Stomach (tissue), 19 donors: ENCODE measurements around the gene LRRC70. TPM values are rescaled to one million over a fixed set of nuclear protein-coding genes. Genes with fewer than 3 reads are reported as not detected.

Source experiments
- DNase-seq, 2 donors: peaks; one replicate each; pipeline versions ENCODE4 v3.0.0 to v3.0.0-alpha.2; 2013 to 2019
- H3K27ac ChIP-seq, 5 donors: fragments of 200-600 bp in 4 of 5; sonication (generic) in 4 of 5; one replicate each; pipeline ENCODE4 v1.5.1; 2013 to 2019; ENCODE audit warnings: mild to moderate bottlenecking in 1 of 5, moderate library complexity in 1 of 5
- H3K27me3 ChIP-seq, 3 donors: fragments of 200-600 bp; sonication (generic); one replicate each; pipeline ENCODE4 v1.5.1; 2017 to 2019; ENCODE audit warnings: mixed run types in 1 of 3
- H3K36me3 ChIP-seq, 4 donors: fragments of 200-600 bp; sonication (generic); 1 replicate in 3 of 4; 2 replicates in 1 of 4; pipeline ENCODE4 v1.5.1; 2016 to 2019
- H3K4me1 ChIP-seq, 4 donors: fragments of 200-600 bp; sonication (generic); one replicate each; pipeline ENCODE4 v1.5.1; 2016 to 2019
- H3K4me3 ChIP-seq, 4 donors: fragments of 200-600 bp; sonication (generic) in 3 of 4; one replicate each; pipeline ENCODE4 v1.5.1; 2016 to 2019; ENCODE audit warnings: mild to moderate bottlenecking in 1 of 4
- H3K9me3 ChIP-seq, 4 donors: fragments of 200-600 bp; sonication (generic); one replicate each; pipeline ENCODE4 v1.5.1; 2016 to 2019
- EP300 ChIP-seq: sonication (generic); formaldehyde crosslinking; IDR thresholded peaks from one replicate; pipeline ENCODE4 v1.6.1; 2017; ENCODE audit warnings: antibody characterized with exemption
- POLR2A ChIP-seq, 4 donors: fragments of 450-650 bp; IDR thresholded peaks; one replicate each; pipeline ENCODE4 v1.6.1; 2016; ENCODE audit warnings: antibody characterized with exemption in 4 of 4, control low read depth in 2 of 4, mild to moderate bottlenecking in 1 of 4, moderate library complexity in 1 of 4
- POLR2AphosphoS5 ChIP-seq, 3 donors: sonication (generic); formaldehyde crosslinking; IDR thresholded peaks; one replicate each; pipeline ENCODE4 v1.6.1; 2016; ENCODE audit warnings: antibody characterized with exemption in 3 of 3
- WGBS, 5 donors: extraction: QIAGEN DNeasy Blood & Tissue Kit in 3 of 5; methylation state at CpG; one replicate each; pipeline versions ENCODE4 v1.1.5 to v1.1.7; 2013 to 2018; 5-methylcytosine and 5-hydroxymethylcytosine counted together
- intact Hi-C: fragments of 100-400 bp; cut with DNase I; formaldehyde crosslinking; loops from one replicate; pipeline ENCODE4 v1.15.1; 2023; ENCODE audit warnings: low total_unique reads
- long read RNA-seq, 10 donors: transcript quantifications; one replicate each; lab custom pipeline, GENCODE V29; 2026
- polyA plus RNA-seq, 3 donors: library from polyadenylated mRNA; stranded (reverse); fragments of 200-250 nt; gene quantifications; one replicate each; pipeline ENCODE4 v1.2.3, GENCODE V29; 2013
- total RNA-seq, 5 donors: library from RNA; depleted of rRNA; stranded (reverse); fragments of >200 nt; gene quantifications; one replicate each; pipeline versions ENCODE4 v1.1.0 to v1.2.3, GENCODE V29; 2014 to 2016
- TF ChIP-seq, protein P1 (sequence below), 7 experiments: fragments of 450-650 bp in 4 of 7; fragments of 200-600 bp in 3 of 7; sonication (generic) in 3 of 7; IDR thresholded peaks; one replicate each; pipeline ENCODE4 v1.5.1; 2016 to 2019; ENCODE audit warnings: antibody characterized with exemption in 7 of 7, control low read depth in 2 of 7, mild to moderate bottlenecking in 1 of 7
- donor health status: healthy with polysubstance abuse.
- donor health status: Bipolar disorder and iron deficiency.
- donor health status: healthy.

LRRC70 gene, protein sequence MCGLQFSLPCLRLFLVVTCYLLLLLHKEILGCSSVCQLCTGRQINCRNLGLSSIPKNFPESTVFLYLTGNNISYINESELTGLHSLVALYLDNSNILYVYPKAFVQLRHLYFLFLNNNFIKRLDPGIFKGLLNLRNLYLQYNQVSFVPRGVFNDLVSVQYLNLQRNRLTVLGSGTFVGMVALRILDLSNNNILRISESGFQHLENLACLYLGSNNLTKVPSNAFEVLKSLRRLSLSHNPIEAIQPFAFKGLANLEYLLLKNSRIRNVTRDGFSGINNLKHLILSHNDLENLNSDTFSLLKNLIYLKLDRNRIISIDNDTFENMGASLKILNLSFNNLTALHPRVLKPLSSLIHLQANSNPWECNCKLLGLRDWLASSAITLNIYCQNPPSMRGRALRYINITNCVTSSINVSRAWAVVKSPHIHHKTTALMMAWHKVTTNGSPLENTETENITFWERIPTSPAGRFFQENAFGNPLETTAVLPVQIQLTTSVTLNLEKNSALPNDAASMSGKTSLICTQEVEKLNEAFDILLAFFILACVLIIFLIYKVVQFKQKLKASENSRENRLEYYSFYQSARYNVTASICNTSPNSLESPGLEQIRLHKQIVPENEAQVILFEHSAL
- total RNA-seq: 10 to 100 TPM in 2 of 5 donors, 1 to 10 TPM in 1, not detected in 2; 7.7 to 22.8 (median 13.4) TPM
- polyA plus RNA-seq: 1 to 10 TPM in 2 of 3 donors, under 1 TPM in 1; 0.68 to 2.9 (median 2.3) TPM
- long read RNA-seq, donor 1: 0 reads
- long read RNA-seq, donor 2: 0 reads
- long read RNA-seq, donor 3, partial matches to known transcripts: 0 of 1 reads
- long read RNA-seq, donor 3, other reads (novel, unspliced or antisense): 0 of 1 reads
- long read RNA-seq, donor 4, partial matches to known transcripts: 0 of 1 reads
- long read RNA-seq, donor 4, other reads (novel, unspliced or antisense): 0 of 1 reads
- long read RNA-seq, donor 5: 0 reads
- long read RNA-seq, donor 6, partial matches to known transcripts: 0 of 2 reads
- long read RNA-seq, donor 6, other reads (novel, unspliced or antisense): 0 of 2 reads
- long read RNA-seq, donor 7, partial matches to known transcripts: 0 of 3 reads
- long read RNA-seq, donor 7, other reads (novel, unspliced or antisense): 0 of 3 reads
- long read RNA-seq, donor 8: 0 reads
- long read RNA-seq, donor 9, partial matches to known transcripts: 0 of 1 reads
- long read RNA-seq, donor 9, other reads (novel, unspliced or antisense): 0 of 1 reads
- long read RNA-seq, donor 10: 0 reads

DNA sequence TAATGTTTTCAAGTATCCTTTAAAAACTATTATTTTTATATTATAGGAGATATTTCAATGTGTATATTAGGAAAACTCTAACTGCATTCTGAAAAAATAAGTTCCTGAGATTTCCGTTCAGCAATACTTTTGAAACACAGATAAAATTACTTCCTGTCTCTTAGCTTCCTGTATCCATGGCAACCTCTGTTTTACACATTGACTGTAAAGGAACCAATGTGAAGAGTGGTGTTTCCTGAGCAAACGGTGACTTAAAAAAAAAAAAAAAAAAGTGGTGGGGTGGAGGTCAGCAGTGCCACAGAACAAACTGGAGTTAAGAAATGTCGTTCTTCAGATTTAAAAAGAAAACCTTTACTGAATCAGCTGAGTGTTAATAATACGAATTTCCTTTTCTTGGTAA lies at the start of gene LRRC70:
Gene LRRC70, plus strand, starts transcription at position 280 of the 400 bp plus-strand sequence. CDS start 620 bp downstream, outside the sequence.
- intact Hi-C loops: no loop called here
- H3K9me3 ChIP-seq: no peaks in the 10 kb centered on the region
- H3K4me3 ChIP-seq: peak within 1 kb of the TSS in 1 of 4 donors; percentile 2
- H3K27me3 ChIP-seq: no peaks in the 10 kb centered on the region
- no peak within 1 kb of the TSS for H3K27ac ChIP-seq
- H3K36me3 ChIP-seq: peaks cover 0 to 11% (median 5%) of the 10 kb centered on the region in 4 donors
- TF ChIP-seq, protein P1, sequence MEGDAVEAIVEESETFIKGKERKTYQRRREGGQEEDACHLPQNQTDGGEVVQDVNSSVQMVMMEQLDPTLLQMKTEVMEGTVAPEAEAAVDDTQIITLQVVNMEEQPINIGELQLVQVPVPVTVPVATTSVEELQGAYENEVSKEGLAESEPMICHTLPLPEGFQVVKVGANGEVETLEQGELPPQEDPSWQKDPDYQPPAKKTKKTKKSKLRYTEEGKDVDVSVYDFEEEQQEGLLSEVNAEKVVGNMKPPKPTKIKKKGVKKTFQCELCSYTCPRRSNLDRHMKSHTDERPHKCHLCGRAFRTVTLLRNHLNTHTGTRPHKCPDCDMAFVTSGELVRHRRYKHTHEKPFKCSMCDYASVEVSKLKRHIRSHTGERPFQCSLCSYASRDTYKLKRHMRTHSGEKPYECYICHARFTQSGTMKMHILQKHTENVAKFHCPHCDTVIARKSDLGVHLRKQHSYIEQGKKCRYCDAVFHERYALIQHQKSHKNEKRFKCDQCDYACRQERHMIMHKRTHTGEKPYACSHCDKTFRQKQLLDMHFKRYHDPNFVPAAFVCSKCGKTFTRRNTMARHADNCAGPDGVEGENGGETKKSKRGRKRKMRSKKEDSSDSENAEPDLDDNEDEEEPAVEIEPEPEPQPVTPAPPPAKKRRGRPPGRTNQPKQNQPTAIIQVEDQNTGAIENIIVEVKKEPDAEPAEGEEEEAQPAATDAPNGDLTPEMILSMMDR (IDR thresholded peaks at IDR 0.05): no peak
- TF ChIP-seq EP300 (no peak), POLR2A (IDR thresholded peaks at IDR 0.05) (no peak), POLR2AphosphoS5 (IDR thresholded peaks at IDR 0.05) (no peak)
- 48 to 56% (median 53%) methylated on average over 4 of the region's 4 CpGs for WGBS, 5 donors
- H3K4me1 ChIP-seq: no peaks in the 10 kb centered on the region
- peak in 1 of 2 donors; percentile 79 for DNase-seq

DNA sequence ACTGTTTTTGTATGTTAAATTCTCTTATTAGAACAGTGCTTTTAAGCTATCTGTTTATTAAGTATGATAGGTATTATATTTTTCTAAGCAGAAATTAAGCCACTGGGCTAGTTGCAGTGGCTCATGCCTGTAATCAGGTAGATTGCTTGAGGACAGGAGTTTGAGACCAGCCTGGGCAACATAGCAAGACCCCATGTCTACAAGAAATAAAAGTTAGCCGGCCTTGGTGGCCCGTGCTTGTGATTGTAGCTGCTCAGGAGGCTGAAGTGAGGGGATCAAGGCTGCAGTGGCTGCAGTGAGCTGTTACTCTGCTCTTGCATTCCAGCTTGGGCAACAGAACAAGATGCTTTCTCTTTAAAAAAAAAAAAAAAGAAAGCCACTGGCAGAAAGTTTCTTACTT lies 45.0 kb upstream of the LRRC70 start:
- WGBS, 5 donors: 94 to 100% (median 98%) methylated on average over 2 of the region's 2 CpGs
- intact Hi-C loops: no loop called here
- no peak overlapping the region for H3K27ac ChIP-seq

DNA sequence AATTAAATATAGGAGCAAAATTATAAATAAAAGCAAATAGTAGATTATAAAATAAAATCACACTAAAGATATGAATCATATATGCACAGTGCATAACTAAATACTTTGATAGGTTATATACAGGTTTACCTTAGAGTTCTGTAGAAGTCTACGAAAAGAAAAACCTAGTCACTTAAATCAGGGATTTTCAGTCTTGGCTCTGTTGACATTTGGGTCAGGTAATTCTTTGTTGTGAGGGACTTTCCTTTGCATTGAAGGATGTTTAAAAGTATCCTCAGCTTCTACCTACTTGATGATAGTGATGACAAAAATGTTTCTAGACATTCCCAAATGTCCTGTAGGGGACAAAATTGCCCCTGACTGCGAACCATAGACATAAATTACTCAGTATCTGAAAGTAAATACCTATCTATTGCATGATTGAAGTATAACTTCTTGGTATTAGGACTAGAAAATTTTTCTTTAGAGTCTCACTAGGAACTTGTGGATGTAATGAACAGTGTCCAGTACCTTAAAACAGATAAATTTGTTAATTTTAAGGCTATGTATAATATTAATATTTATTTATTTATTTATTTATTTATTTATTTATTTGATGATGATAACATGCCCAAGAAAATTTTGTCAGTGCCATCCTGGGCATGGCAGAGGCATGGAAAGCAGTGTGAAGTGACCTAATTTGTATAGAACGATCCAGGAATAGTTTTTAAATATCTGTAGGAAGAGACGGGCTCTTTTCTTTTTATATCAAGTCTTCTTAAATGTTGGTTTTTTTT lies 44.0 kb upstream of the LRRC70 start:
- DNase-seq: no peak
- WGBS, 5 donors: 50 to 96% (median 71%) methylated on average over 4 of the region's 4 CpGs
- no peaks in the 10 kb centered on the region for H3K4me1 ChIP-seq
- TF ChIP-seq EP300: no peak
- no peak for TF ChIP-seq POLR2AphosphoS5 (IDR thresholded peaks at IDR 0.05)
- TF ChIP-seq, protein P1 (IDR thresholded peaks at IDR 0.05): no peak
- no peak for TF ChIP-seq POLR2A (IDR thresholded peaks at IDR 0.05)
- H3K9me3 ChIP-seq: no peaks in the 10 kb centered on the region
- peaks cover 13 to 48% (median 42%) of the 10 kb centered on the region in 4 donors for H3K36me3 ChIP-seq
- intact Hi-C loops: no loop called here
- no peak overlapping the region for H3K4me3 ChIP-seq
- no peaks in the 10 kb centered on the region for H3K27me3 ChIP-seq
- H3K27ac ChIP-seq: no peak overlapping the region

More for the DNA sequence above, 45.0 kb upstream of the LRRC70 start:
- DNase-seq: no peak
- H3K27me3 ChIP-seq: no peaks in the 10 kb centered on the region
- no peaks in the 10 kb centered on the region for H3K9me3 ChIP-seq
- no peak overlapping the region for H3K4me3 ChIP-seq
- H3K36me3 ChIP-seq: peaks cover 11 to 45% (median 35%) of the 10 kb centered on the region in 4 donors
- TF ChIP-seq, protein P1 (IDR thresholded peaks at IDR 0.05): no peak
- TF ChIP-seq POLR2AphosphoS5 (IDR thresholded peaks at IDR 0.05) (no peak), EP300 (no peak), POLR2A (IDR thresholded peaks at IDR 0.05) (no peak)
- H3K4me1 ChIP-seq: no peaks in the 10 kb centered on the region
